HepG2 (cell line): Measurements from ENCODE around the gene EBF4. TPM values are rescaled to one million over a fixed set of nuclear protein-coding genes. Genes with fewer than 3 reads are reported as not detected.

Experiments used
- CERS6 ChIP-seq: sonication (generic); formaldehyde crosslinking; IDR thresholded peaks from 2 replicates; pipeline ENCODE4 v1.5.0; 2020; ENCODE audit warnings: missing genetic modification reagents
- JDP2 ChIP-seq: sonication (generic); formaldehyde crosslinking; IDR thresholded peaks from 2 replicates; pipeline ENCODE4 v1.8.1; 2022; ENCODE audit warnings: missing genetic modification reagents, borderline replicate concordance
- MLLT10 ChIP-seq: sonication (generic); formaldehyde crosslinking; IDR thresholded peaks from 2 replicates; pipeline ENCODE4 v1.4.0; 2020; ENCODE audit warnings: missing genetic modification reagents
- NR2C2 ChIP-seq: sonication (generic); formaldehyde crosslinking; IDR thresholded peaks from 2 replicates; pipeline ENCODE4 v1.4.0; 2020; ENCODE audit warnings: missing genetic modification reagents, mild to moderate bottlenecking, moderate library complexity, borderline replicate concordance
- SRY ChIP-seq: sonication (generic); formaldehyde crosslinking; IDR thresholded peaks from 2 replicates; pipeline ENCODE4 v1.8.0; 2022; ENCODE audit warnings: mild to moderate bottlenecking, missing genetic modification reagents
- ZNF142 ChIP-seq: sonication (generic); formaldehyde crosslinking; IDR thresholded peaks from 2 replicates; pipeline ENCODE4 v1.4.0; 2020; ENCODE audit warnings: missing genetic modification reagents
- ZNF207 ChIP-seq: fragments of 450-650 bp; IDR thresholded peaks from 2 replicates; pipeline ENCODE4 v1.6.1; 2016; ENCODE audit warnings: antibody characterized with exemption, borderline replicate concordance
- ZNF292 ChIP-seq: sonication (generic); formaldehyde crosslinking; IDR thresholded peaks from 2 replicates; pipeline ENCODE4 v1.8.1; 2022; ENCODE audit warnings: mild to moderate bottlenecking, low read depth, missing genetic modification reagents, borderline replicate concordance
- polyA plus RNA-seq, 8 experiments: library from polyadenylated mRNA; depleted of rRNA in 3 of 8; stranded (reverse) in 7 of 8; unstranded in 1 of 8; fragments of >200 nt; fragmentation: Illumina TruSeq in 4 of 8; extraction: Trizol in 4 of 8; gene quantifications; 2 replicates each; pipeline versions ENCODE4 v1.2.1 to v1.2.3, GENCODE V29; 2011 to 2016; ENCODE audit warnings: low read depth in 4 of 8, missing spikeins in 1 of 8, mixed read lengths in 1 of 8; ENCODE audit not compliant: insufficient read depth in 1 of 8
- total RNA-seq, 5 experiments: library from RNA; depleted of rRNA; stranded (reverse); fragments of >200 nt; fragmentation: Illumina TruSeq; extraction: Trizol; gene quantifications; 2 replicates each; pipeline ENCODE4 v1.2.3, GENCODE V29; 2016; ENCODE audit warnings: low read depth in 1 of 5

The EBF4 gene
- total and polyA plus RNA-seq, 2 of the 13 experiments (the other 11 are each of a cell fraction or from before 2014, with no cell fraction given) = 0.84 to 2.2 TPM

GRCh38 chr20:2745936-2746635, 53.5 kb downstream of the EBF4 start (continued):
- TF ChIP-seq ZNF142 (no peak), SRY (CRISPR knock-in tag) (no peak), ZNF207 (0 out of 2 replicates have a peak, but pooled peaks have one; percentile 26), JDP2 (CRISPR knock-in tag) (no peak), ZNF292 (CRISPR knock-in tag) (no peak), CERS6 (no peak), MLLT10 (CRISPR knock-in tag) (no peak), NR2C2 (no peak)
